Activated naive CD4-positive, alpha-beta T cell treated with anti-CD3 and anti-CD28 coated beads, Interleukin-2, amount 50 U/mL, for 16 hours (primary cell): Measurements from ENCODE around the gene SNAP25.

Experiments
- DNase-seq: peaks from one replicate; pipeline ENCODE4 v3.0.0-alpha.2; 2020

SNAP25 gene

DNA sequence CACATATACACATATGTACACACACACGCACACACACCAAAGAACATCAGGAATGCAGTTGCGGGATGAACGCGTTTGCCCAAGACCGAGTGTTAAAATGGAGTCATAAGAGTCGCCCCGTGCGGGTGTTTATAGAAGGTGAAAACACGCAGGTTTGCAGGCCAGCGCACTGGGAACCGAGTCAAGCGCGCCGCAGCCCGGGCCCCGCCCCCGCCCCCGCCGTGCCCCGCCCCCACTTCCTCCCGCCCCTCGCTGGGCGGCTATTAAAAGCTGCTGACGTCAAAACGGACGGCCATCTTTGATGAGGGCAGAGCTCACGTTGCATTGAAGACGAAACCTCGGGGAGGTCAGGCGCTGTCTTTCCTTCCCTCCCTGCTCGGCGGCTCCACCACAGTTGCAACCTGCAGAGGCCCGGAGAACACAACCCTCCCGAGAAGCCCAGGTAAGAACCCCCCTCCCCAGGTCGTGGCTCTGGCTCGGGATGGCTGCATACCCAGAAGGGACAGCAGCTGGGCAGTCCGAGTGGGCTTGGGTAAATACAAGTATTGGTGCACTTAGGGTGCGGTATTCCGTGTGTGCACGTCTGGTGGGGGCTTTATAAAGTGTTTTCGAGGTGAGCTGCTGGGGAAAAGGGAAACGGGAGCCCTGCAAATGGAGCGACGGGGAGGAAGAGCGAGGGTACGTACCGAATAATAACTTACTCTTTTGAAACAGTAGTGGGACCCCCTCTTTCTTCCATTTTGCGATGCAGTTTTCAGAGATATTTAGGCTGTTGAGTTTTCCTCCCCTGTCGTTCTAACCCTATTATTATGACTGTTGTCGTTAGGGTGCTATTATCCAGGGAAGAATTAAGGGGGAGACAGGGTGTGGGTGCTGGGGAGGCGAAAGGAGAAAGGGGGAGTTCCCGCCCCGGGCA lies at the start of gene SNAP25:
Gene SNAP25, plus strand, starts transcription at position 295 of the 916 bp plus-strand sequence. CDS start 56,662 bp downstream, outside the sequence.
- DNase-seq: peak; percentile 32

GRCh38 chr20:10169752-10170151 lies 48.9 kb upstream of the SNAP25 start:
- no peak for DNase-seq

- DNase-seq: no peak
Observed at GRCh38 chr20:10170261-10170660, 48.4 kb upstream of the SNAP25 start.

GRCh38 chr20:10171864-10172751 lies 46.5 kb upstream of the SNAP25 start:
- DNase-seq: peak; percentile 13

DNA sequence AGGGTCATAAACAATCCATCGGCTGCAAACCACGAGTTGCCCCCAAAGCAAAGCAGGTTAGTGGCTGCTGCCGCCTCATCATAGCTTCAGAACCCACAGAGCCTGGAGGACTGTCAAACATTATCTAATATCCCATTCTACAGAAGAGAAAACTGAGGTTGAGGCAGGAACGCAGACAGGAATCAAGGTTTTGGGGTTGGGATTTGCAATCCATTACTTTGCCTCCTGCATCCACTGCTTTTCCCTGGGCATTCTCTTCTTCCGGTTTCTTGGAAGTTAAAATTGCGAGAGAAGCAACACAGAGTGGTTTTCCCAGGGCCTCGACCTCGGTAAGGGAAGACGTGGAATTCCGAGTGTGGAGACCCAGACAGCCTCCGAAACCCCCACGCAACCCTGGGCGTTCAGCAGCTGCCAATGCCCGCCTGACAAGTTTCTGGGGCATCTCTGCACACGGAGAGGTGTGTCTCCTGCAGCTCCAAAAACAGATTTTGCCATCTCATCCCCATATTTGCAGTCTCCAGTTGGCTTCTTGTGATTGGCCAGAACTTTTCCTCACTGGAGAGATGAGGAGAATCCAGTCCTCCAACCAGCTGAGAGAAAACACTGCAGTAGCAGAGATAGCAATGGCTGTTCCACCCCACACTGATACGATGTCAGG lies 45.5 kb upstream of the SNAP25 start:
- DNase-seq: no peak

GRCh38 chr20:10174400-10174799 lies 44.2 kb upstream of the SNAP25 start:
- no peak for DNase-seq

- no peak for DNase-seq
Observed at GRCh38 chr20:10177326-10177725, 41.3 kb upstream of the SNAP25 start.

GRCh38 chr20:10178091-10178490 lies 40.5 kb upstream of the SNAP25 start:
- DNase-seq: no peak

DNA sequence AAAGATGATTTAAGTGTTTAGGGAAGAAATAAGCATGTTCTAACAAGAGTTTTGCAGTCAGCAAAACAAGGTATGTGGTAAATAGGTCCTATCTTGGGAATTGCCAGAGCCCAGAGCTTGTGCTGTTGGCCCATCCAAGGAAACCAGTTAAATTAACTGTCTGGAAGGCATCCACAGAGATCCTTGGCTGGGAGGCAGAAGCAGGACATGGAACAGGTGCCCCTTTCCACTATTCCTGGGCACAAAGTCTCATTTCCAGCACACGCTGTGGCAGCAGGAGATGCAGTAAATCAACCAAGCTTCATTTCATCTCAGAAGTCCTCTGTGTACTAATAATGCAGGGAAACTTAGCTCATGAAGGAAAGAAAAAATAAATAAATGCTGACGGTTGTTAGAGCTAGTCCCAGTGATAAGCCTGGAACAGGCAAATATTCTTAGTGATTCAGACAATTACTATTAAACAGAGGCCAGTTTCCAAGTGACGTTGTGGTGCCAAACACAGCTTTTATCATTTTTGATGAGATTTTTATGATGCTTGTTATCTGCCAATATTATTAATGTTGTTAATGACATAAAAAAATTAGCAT lies 39.8 kb upstream of the SNAP25 start:
- no peak for DNase-seq

GRCh38 chr20:10179574-10180298 lies 38.9 kb upstream of the SNAP25 start:
- no peak for DNase-seq

- DNase-seq: no peak
Observed at GRCh38 chr20:10180651-10181235, 37.9 kb upstream of the SNAP25 start.

- DNase-seq: no peak
Observed at GRCh38 chr20:10185741-10186558, 32.7 kb upstream of the SNAP25 start.

DNA sequence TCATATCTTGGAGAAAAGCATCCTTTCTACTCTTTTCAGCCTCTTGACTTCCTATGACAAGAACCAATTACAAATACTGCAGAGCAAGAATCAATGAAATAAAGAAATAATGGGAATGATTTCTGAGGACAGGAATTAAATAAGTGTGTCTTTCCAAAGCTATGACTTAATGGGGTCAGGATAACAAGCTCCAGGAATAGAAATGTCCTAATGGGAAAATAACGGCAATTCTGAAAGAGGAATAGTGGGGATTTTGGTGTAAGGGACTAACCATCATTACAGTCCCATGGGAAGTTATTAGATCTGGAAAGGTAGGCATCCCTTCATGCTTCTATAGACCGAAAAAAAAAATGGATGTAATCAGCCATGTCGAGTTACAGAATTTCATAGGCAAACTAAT lies 28.2 kb upstream of the SNAP25 start:
- DNase-seq: no peak

- DNase-seq: no peak
Observed at GRCh38 chr20:10192171-10192570, 26.5 kb upstream of the SNAP25 start.

GRCh38 chr20:10194166-10194565 lies 24.5 kb upstream of the SNAP25 start:
- DNase-seq: no peak

GRCh38 chr20:10200330-10200729 lies 18.3 kb upstream of the SNAP25 start:
- no peak for DNase-seq

DNA sequence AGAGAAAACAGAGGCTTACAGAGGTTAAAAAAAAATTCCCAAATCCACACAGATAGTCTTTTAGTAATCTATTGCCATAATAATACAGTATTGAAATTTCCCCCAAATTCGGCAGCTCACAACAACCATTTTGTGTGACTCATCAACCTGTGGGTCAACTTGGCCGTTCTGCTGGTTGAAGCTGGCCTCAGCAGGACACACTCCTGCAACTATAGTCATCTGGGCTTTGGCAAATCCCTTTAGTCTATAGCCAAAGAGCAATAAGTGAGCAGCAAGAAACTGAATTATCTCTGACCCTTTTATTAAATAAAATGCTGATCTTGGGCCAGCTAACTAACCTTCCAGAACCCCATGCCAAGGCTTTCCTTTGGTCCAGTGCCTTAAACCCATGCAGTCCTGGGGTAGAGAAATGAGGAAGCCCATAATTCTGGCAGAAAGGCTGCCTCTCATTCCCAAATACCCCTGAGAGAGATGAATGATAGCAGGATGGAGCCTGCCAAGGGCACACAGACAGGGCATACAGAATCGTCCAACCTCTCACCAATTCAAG lies 17.2 kb upstream of the SNAP25 start:
- no peak for DNase-seq

DNA sequence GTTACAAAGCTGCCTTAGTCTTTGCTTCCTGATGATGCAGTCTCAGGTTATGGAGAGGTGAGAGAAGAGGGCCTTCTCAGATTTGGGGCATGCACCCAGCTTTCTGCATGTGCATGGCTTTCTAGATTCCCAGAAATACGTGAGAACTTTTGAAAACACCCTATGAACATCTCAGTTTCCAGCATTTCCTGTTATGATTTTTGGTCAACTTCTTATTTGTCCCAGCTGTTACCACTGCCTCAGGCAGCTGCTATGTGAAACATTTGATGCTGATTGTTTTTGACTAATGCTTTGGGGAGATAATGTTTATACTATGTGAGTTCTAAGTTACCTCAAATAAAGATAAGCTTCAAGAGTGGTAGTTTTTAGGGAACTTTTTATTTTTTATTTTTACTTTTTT lies 9.5 kb upstream of the SNAP25 start:
- no peak for DNase-seq

- no peak for DNase-seq
Observed at GRCh38 chr20:10213526-10213925, 5.1 kb upstream of the SNAP25 start.

- no peak for DNase-seq
Observed at GRCh38 chr20:10216146-10216791, 2.4 kb upstream of the SNAP25 start.
